Measurements from ENCODE around the gene TRPM8.

Gene TRPM8

DNA sequence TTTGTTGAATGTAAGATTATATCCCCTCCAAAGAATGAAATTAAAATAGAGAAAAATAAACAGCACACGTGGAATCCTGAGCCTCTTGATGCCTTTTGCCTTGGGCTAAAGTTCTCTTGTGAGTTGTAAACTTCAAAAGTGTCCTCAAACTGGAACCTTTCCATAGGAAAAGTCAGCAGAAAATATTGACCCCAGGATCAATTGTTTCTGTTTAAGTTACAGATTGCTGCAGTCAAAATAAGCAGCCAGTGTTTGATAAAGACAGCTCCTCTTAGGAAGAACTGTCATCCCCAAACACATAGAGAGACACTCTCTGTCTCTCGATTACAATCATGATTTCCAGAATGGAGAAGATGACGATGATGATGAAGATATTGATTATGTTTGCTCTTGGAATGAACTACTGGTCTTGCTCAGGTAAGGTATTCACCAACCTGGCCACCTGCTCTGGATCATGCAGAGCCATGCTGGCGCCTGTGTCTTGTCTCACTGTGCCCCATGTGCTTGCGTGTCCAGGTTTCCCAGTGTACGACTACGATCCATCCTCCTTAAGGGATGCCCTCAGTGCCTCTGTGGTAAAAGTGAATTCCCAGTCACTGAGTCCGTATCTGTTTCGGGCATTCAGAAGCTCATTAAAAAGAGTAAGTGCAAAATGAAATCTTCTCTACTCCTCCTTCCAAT, 133.4 kb downstream of the TRPM8 start, which contains the start of gene SPP2:
SPP2 (plus strand) TSS at position 248 of the 681 bp plus-strand sequence; CDS start at position 333, 85 bp downstream.
- DNase-seq: no peak

DNA sequence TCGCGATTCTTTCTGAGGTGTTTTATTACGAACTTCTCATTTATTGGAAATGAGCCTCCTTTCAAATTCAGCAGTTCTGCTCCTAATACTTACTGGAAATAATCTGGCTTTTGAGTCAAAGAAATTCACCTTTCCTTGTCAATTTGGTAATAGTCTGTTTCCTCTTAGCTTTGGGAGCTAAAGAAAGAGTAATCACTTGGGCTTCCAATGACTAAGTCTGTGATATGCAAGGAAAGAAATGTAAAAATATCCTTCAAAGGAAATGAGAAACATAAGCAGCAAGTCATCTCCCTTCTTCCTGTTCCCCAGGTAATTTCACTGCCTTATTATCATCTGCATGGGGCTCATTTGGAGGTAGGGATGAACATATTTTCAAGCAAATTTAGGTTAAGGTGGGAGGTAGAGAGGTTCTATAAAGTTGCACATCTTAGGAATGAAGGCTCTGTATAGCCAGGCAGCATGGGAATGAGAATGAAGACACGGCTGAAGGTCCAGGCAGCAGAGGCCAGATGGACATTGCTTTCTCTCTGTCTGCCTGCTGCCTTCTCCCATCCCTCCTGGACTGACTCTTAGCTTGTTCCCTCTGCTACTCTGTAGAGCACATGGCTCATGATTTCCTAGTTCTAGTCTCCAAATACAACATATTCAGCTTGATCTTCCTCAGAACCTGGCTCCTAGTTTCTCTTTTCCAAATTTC, 134.3 kb downstream of the TRPM8 start:
- no peak for DNase-seq

DNA sequence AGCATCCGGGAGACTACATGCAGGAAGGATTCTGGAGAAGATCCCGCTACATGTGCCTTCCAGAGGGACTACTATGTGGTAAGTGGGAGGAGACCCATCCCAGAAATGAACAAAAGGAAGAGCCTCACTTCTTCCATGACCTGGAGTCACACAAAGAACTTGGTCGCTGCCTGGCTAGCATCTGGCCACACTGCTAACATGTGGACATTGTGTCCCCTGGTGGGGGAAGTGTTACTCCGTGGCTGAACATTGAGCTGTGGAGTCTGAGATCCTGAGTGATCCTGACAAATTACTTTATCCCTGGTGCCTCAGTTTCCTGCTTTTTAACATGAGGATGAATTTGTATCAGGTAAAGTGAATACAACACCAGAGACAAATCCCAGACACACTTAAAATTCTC, 141.7 kb downstream of the TRPM8 start:
- no peak for DNase-seq

DNA sequence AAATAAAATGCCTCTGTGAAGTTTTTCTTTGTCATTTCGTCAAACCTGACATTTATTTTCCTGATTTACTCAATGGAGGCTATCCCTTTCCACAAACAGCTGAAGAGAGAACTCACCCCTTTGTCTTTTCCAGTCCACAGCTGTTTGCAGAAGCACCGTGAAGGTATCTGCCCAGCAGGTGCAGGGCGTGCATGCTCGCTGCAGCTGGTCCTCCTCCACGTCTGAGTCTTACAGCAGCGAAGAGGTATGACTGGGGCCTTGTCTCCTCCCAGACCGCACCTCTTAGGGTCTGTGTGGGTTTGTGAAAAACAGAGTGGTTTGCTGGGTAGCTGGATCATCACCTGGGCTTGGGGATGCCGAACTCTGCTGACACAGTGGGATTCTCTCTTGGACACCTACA, 143.1 kb downstream of the TRPM8 start:
- no peak for DNase-seq

DNA sequence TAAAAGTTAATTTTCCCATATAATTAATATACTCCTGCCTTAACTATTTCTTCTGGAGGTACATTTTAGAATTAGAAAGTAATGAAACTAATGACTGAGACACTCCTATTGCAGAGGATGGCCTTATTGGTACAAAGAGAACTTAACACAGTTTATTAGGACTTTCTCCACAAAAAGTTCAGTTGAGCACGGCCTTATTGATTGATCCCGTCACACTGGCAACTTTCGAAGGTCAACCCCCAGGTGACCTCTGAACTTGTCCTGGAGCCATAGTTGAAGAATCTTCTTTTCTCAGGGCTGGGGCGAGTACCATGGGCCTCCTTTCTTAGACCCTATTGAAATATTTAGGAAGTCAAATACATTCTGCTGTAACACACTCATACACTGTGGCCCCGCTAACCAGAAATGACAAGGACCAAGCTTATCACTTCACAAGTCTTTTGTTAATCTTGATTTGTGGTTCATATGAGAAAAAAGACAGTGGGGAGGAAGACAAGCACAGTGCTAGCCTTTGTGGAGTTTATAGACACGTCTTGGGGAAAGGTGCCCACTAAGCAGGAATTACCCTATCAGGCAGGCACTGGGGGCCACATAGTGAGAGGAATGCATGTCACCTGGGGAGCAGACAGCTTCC, 144.6 kb downstream of the TRPM8 start:
- DNase-seq: no peak

DNA sequence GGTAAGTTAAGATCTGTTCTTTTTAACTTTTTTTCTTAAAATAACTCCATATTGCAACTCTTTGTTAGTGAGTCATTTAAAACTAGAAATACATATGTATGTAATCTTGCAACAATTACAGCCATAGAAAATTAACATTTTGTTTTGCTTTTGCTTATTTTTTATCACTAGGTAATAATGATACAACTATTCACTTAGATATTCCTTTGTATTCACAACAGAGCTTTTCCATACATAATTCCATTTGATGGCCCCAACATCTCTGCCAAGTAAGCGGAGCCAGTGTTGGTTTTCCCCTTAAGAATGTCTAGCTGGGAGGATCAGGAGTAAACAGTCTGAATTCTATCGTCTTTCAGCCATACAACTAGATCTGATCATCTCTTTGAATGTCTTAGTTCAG, 149.4 kb downstream of the TRPM8 start:
- DNase-seq: no peak

Measured in Kasumi-1 (cell line).